HG03064 (cell line): ENCODE results near the gene MUC6.
A peak's percentile ranks its signal among the peaks of the same experiment; 100 is the strongest.

Experiments used
- ATAC-seq: cut with Tn5 transposase; IDR thresholded peaks from one replicate; pipeline ENCODE4 v1.9.1; 2021; ENCODE audit warnings: low read depth; ENCODE audit not compliant: unreplicated experiment

Gene MUC6

GRCh38 chr11:1052133-1053011 lies 15.9 kb upstream of the MUC6 start:
- no peak for ATAC-seq

GRCh38 chr11:1051356-1052132 lies 15.0 kb upstream of the MUC6 start:
- no peak for ATAC-seq

- ATAC-seq, result peak; percentile 67
Observed at GRCh38 chr11:1050581-1051355, 14.2 kb upstream of the MUC6 start.

- no peak for ATAC-seq
Observed at GRCh38 chr11:1049911-1050580, 13.5 kb upstream of the MUC6 start.

GRCh38 chr11:1049431-1049891 lies 12.9 kb upstream of the MUC6 start:
- ATAC-seq, result no peak

- no peak for ATAC-seq
Observed at GRCh38 chr11:1049071-1049405, 12.5 kb upstream of the MUC6 start.

GRCh38 chr11:1048375-1049070 lies 12.0 kb upstream of the MUC6 start:
- ATAC-seq, result no peak

- no peak for ATAC-seq
Observed at GRCh38 chr11:1047595-1048156, 11.2 kb upstream of the MUC6 start.

GRCh38 chr11:1044160-1044559 lies 7.6 kb upstream of the MUC6 start:
- ATAC-seq, result no peak

- no peak for ATAC-seq
Observed at GRCh38 chr11:1043563-1044096, 7.1 kb upstream of the MUC6 start.

GRCh38 chr11:1042626-1043562 lies 6.4 kb upstream of the MUC6 start:
- no peak for ATAC-seq

GRCh38 chr11:1041936-1042608 lies 5.6 kb upstream of the MUC6 start:
- no peak for ATAC-seq

- no peak for ATAC-seq
Observed at GRCh38 chr11:1041471-1041870, 5.0 kb upstream of the MUC6 start.

GRCh38 chr11:1041149-1041467 lies 4.6 kb upstream of the MUC6 start:
- ATAC-seq, result no peak

- no peak for ATAC-seq
Observed at GRCh38 chr11:1040428-1041148, 4.1 kb upstream of the MUC6 start.

GRCh38 chr11:1039481-1040427 lies 3.2 kb upstream of the MUC6 start:
- no peak for ATAC-seq
